Vagina (tissue), 2 donors: ENCODE data around the gene NRP1. TPM values are rescaled to one million over a fixed set of nuclear protein-coding genes. Genes with fewer than 3 reads are reported as not detected.

ENCODE experiments used
- DNase-seq, 2 donors: peaks; one replicate each; pipeline ENCODE4 v3.0.0-alpha.2; 2017; ENCODE audit errors: extremely low spot score in 2 of 2
- H3K27ac ChIP-seq: fragments of 200-600 bp; sonication (generic); one replicate; pipeline ENCODE4 v1.5.1; 2019
- H3K27me3 ChIP-seq: fragments of 200-600 bp; sonication (generic); one replicate; pipeline ENCODE4 v1.5.1; 2019
- H3K36me3 ChIP-seq, 2 donors: fragments of 200-600 bp; sonication (generic); one replicate each; pipeline ENCODE4 v1.5.1; 2017 to 2019
- H3K4me1 ChIP-seq: fragments of 200-600 bp; sonication (generic); one replicate; pipeline ENCODE4 v1.5.1; 2019
- H3K4me3 ChIP-seq, 2 donors: fragments of 200-600 bp; sonication (generic); 1 replicate in 1 of 2; 2 replicates in 1 of 2; pipeline ENCODE4 v1.5.1; 2016 to 2019
- H3K9me3 ChIP-seq: fragments of 200-600 bp; sonication (generic); one replicate; pipeline ENCODE4 v1.5.1; 2019
- CTCF ChIP-seq, 3 experiments: fragments of 450-650 bp in 2 of 3; fragments of 200-600 bp in 1 of 3; sonication (generic) in 1 of 3; IDR thresholded peaks; one replicate each; pipeline ENCODE4 v1.5.1; 2017 to 2019; ENCODE audit warnings: antibody characterized with exemption in 3 of 3, mild to moderate bottlenecking in 2 of 3, moderate library complexity in 2 of 3
- POLR2A ChIP-seq, 2 donors: fragments of 450-650 bp; IDR thresholded peaks; one replicate each; pipeline ENCODE4 v1.6.1; 2017; ENCODE audit warnings: antibody characterized with exemption in 2 of 2, mild to moderate bottlenecking in 2 of 2, moderate library complexity in 2 of 2
- POLR2AphosphoS5 ChIP-seq, 2 donors: sonication (generic); formaldehyde crosslinking; IDR thresholded peaks; one replicate each; pipeline ENCODE4 v1.9.0; 2017; ENCODE audit warnings: antibody characterized with exemption in 2 of 2, mild to moderate bottlenecking in 2 of 2, low read depth in 1 of 2; ENCODE audit not compliant: insufficient read depth in 1 of 2
- intact Hi-C: fragments of 100-400 bp; cut with DNase I; formaldehyde crosslinking; loops from one replicate; pipeline ENCODE4 v1.15.1; 2023
- total RNA-seq: library from RNA; depleted of rRNA; stranded (reverse); fragments of >200 nt; gene quantifications from one replicate; pipeline ENCODE4 v1.2.3, GENCODE V29; 2016

Gene NRP1
- total RNA-seq, 1 donor from 2014 or later: 52.5 TPM

- no peak for DNase-seq
- Histone ChIP-seq H3K4me3 (no peak overlapping the region), H3K4me1 (no peaks in the 10 kb centered on the region), H3K36me3 (no peaks in the 10 kb centered on the region), H3K27ac (no peak overlapping the region), H3K27me3 (no peaks in the 10 kb centered on the region), H3K9me3 (no peaks in the 10 kb centered on the region)
- TF ChIP-seq POLR2A (IDR thresholded peaks at IDR 0.05): no peak
- TF ChIP-seq POLR2AphosphoS5 (IDR thresholded peaks at IDR 0.05; ENCODE audit: insufficient read depth in 1 of 2, low read depth in 1 of 2): no peak
- no peak for TF ChIP-seq CTCF (IDR thresholded peaks at IDR 0.05)
- intact Hi-C loops: no loop called here
These were observed 23.5 kb upstream of the NRP1 start for GRCh38 chr10:33358016-33358415.

- intact Hi-C loops: no loop called here
These were observed 20.8 kb upstream of the NRP1 start for GRCh38 chr10:33355274-33355673.

GRCh38 chr10:33353853-33354252, 19.4 kb upstream of the NRP1 start:
- intact Hi-C loops: no loop called here
- Histone ChIP-seq H3K4me3 (no peak overlapping the region), H3K9me3 (no peaks in the 10 kb centered on the region), H3K27ac (no peak overlapping the region), H3K4me1 (no peaks in the 10 kb centered on the region), H3K27me3 (no peaks in the 10 kb centered on the region), H3K36me3 (no peaks in the 10 kb centered on the region)
- TF ChIP-seq POLR2AphosphoS5 (IDR thresholded peaks at IDR 0.05; ENCODE audit: insufficient read depth in 1 of 2, low read depth in 1 of 2): no peak
- no peak for TF ChIP-seq CTCF (IDR thresholded peaks at IDR 0.05)
- TF ChIP-seq POLR2A (IDR thresholded peaks at IDR 0.05): no peak
- no peak for DNase-seq

More at GRCh38 chr10:33355274-33355673, 20.8 kb upstream of the NRP1 start:
- Histone ChIP-seq H3K27me3 (no peaks in the 10 kb centered on the region), H3K4me3 (no peak overlapping the region), H3K36me3 (no peaks in the 10 kb centered on the region), H3K27ac (no peak overlapping the region), H3K9me3 (no peaks in the 10 kb centered on the region), H3K4me1 (no peaks in the 10 kb centered on the region)
- TF ChIP-seq POLR2AphosphoS5 (IDR thresholded peaks at IDR 0.05; ENCODE audit: insufficient read depth in 1 of 2, low read depth in 1 of 2) (no peak), POLR2A (IDR thresholded peaks at IDR 0.05) (no peak), CTCF (IDR thresholded peaks at IDR 0.05) (no peak)
- no peak for DNase-seq

GRCh38 chr10:33353334-33353733, 18.9 kb upstream of the NRP1 start:
- TF ChIP-seq CTCF (IDR thresholded peaks at IDR 0.05): no peak
- no peak for TF ChIP-seq POLR2AphosphoS5 (IDR thresholded peaks at IDR 0.05; ENCODE audit: insufficient read depth in 1 of 2, low read depth in 1 of 2)
- TF ChIP-seq POLR2A (IDR thresholded peaks at IDR 0.05): no peak

GRCh38 chr10:33352615-33353014, 18.1 kb upstream of the NRP1 start:
- TF ChIP-seq POLR2A (IDR thresholded peaks at IDR 0.05) (no peak), CTCF (IDR thresholded peaks at IDR 0.05) (no peak), POLR2AphosphoS5 (IDR thresholded peaks at IDR 0.05; ENCODE audit: insufficient read depth in 1 of 2, low read depth in 1 of 2) (no peak)
- Histone ChIP-seq H3K27ac (no peak overlapping the region), H3K4me3 (no peak overlapping the region), H3K36me3 (no peaks in the 10 kb centered on the region), H3K9me3 (no peaks in the 10 kb centered on the region), H3K27me3 (no peaks in the 10 kb centered on the region), H3K4me1 (no peaks in the 10 kb centered on the region)
- intact Hi-C loops: no loop called here
- no peak for DNase-seq

More at GRCh38 chr10:33353334-33353733, 18.9 kb upstream of the NRP1 start:
- no peaks in the 10 kb centered on the region for H3K27me3 ChIP-seq
- H3K9me3 ChIP-seq: no peaks in the 10 kb centered on the region
- intact Hi-C loops: no loop called here
- no peak overlapping the region for H3K4me3 ChIP-seq
- no peaks in the 10 kb centered on the region for H3K36me3 ChIP-seq
- no peaks in the 10 kb centered on the region for H3K4me1 ChIP-seq
- DNase-seq: no peak
- no peak overlapping the region for H3K27ac ChIP-seq
